HG03060 (cell line): ENCODE measurements around the gene CELF4.
A peak's percentile ranks its signal among the peaks of the same experiment; 100 is the strongest.

Experiments used
- ATAC-seq: cut with Tn5 transposase; IDR thresholded peaks from one replicate; pipeline ENCODE4 v1.9.1; 2021; ENCODE audit warnings: low read depth, moderate number of reproducible peaks; ENCODE audit not compliant: unreplicated experiment

Gene CELF4

GRCh38 chr18:37400802-37401201, 164.8 kb downstream of the CELF4 start:
- ATAC-seq = no peak

- ATAC-seq = no peak
Measured at GRCh38 chr18:37398248-37398920, 167.2 kb downstream of the CELF4 start.

DNA sequence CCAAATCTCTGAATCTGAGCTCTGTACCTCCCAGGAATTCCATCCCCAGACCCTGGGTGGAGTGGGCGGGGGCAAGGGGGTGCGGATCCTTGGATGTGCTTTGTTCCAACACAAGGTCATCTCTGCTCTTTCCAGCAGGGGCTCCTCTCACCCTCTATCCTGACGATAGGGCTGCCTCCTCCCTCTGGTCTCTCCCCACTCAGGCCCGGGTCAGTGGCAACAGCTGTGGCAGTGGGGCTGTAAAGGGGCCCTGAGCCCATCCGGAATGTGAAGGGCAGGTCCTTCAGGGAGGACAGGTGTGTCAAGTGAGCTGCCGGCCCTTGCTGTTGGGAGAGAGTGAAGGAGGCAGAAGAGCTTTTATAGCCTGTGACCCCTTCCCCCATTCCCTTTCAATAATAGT, 167.8 kb downstream of the CELF4 start:
- no peak for ATAC-seq

DNA sequence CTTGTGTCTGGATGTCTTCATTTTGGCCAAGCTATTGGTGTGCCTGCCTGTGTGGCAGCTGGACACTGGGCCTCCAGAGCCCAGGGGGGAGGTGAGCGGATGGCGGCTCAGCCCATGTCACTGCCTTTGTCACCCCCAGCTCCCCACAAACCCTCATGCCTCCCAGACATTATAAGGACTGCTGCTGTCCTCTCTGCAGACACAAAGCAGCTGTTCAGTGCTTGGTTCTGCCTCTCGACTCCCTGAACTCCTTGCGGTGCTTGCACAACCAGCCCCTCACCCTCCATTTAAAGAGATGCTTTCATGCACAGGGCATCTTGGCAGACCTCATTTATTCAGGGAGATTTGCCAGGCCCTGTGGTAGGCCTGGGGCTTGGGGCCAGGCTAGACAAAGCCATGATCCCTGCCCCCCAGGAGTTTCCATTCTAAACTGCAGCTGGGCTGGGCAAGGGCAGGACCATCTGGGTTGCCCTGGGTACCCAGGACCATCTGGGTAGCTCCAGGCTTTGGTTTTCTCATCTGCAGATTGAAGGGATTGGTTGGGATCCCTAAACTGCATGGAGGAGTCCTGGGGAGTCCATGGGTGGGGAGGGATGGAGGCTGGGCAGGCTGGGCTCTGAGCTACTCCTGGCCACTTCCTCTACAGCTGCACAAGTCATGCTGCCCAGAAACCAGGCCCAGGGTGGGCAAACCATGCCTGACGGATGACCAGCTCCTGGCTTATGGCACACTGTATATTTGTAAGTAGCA, 168.5 kb downstream of the CELF4 start:
- no peak for ATAC-seq

- ATAC-seq = no peak
Measured at GRCh38 chr18:37395631-37396030, 170.0 kb downstream of the CELF4 start.

DNA sequence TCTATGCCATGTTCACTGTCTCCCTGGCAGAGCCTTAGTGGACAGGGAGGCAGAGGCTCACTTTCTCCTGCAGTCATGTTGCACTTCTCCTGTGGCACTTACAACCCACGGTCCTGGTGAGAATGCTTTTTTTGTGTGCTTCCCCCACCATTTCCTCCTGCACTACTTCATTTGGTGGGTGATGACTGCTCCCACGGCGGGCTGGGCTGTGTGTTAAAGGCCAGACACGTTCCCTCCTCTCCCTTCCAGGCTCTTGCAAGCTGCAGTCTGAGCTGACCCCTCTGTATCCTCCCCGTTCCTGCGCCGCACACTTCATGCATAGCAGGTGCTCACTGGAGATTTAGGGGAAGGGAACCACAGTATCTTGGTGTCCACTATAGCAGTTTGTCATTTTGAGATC, 170.5 kb downstream of the CELF4 start:
- ATAC-seq = no peak

GRCh38 chr18:37394610-37394965, 171.0 kb downstream of the CELF4 start:
- no peak for ATAC-seq

DNA sequence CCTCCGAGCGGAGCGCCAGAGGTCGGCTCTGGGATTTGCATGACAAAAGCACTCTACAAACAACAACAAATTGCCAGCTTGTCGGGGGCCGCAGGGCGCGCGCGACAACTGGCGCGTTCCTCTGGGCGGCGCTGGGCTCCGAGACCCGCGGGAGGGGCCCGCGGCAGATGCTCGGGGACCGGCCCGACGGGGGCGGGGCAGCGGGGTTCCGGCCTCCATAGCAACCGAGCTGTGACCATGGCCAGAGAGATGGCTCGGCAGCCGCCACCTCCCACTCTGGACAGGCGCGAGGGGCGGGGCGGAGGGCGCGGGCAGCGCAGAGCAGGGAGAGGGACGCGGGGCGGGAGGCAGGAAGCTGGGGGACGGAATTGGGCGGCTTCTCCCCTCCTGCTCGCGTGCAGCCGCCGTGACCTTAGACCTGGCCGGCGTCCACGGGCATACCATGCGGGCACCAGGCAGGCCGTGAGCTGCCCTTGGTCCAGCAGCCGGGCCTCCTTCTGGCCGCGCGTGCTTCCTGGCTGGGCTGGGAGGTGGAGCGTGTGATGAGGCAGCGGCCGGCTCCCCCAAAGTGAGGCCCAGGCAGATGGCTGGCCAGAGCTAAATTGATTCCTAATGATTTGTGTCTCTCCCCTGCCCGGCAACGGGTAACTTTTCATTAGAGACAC, 171.5 kb downstream of the CELF4 start:
- no peak for ATAC-seq

DNA sequence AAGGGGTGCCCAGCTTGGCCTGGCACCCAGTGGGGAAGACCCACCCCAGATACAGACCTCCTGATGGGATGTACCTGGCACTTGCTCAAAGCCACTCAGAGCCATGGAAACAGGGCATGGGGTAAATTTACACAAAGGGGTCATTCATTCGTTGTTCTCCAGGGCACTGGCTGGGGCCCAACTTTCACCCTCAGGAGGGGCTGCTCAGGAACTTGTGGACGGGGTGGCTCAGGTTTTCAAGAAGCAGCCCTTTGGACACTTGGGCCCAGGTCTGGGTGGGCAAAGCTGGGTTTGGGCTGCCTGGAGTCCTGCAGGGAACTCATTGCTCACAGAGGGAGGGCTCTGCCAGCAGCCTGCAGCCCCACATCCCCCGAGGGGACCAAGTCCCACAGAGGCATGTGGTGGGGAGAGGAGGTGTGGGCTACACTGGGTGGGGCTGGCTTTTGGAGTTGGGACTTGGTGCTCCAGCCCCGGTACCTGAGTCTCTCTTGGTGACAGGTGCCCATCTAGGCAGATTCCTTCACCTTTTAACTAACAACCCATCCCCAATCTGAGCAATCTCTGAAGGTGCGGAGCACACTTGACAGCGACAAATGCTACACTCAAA, 172.3 kb downstream of the CELF4 start:
- no peak for ATAC-seq

GRCh38 chr18:37392648-37393047, 172.9 kb downstream of the CELF4 start:
- ATAC-seq = no peak

DNA sequence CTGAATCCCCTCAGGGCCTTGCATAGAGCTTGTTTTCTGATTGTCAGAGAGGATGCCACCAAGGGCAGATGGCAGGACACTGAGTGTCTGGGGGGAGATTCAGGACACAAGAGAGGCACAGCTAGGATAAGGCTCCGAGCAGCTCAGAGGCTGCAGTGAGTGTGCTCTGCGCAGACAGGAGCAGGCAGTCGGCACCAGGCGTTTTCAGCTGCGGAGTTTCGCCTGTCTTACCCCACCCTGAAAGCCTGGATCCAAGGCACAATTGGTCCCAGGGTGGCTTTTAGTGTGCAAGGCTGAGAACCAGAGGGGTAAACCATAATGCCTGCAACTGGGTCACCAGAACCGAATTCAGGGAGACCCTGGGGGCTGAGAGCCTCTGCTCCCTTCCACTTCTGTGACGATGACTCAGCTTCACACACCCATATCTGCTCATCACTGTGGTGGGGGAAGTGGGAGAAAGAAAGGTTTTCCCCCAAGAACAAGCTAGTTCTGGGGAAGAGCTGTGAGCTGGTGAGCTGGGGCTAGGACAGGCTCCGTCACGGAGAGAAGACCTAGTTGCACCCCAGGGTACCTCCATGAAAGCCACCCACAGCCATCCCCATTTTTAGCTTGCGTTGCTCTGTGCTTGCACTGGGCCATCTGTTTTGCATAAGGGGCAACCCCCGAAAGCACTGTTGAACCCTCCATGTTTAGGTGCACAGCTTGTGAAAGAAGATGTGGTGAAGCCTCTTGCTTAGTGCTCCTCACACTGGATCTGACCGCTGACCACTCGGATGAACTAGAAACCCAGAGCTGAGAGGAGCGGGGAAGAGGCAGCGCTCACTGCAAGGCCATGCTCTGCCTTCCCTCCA, 173.7 kb downstream of the CELF4 start:
- peak; percentile 64 for ATAC-seq

- ATAC-seq = no peak
Measured at GRCh38 chr18:37391156-37391555, 174.4 kb downstream of the CELF4 start.

- no peak for ATAC-seq
Measured at GRCh38 chr18:37390687-37391086, 174.9 kb downstream of the CELF4 start.

- no peak for ATAC-seq
Measured at GRCh38 chr18:37389684-37390368, 175.8 kb downstream of the CELF4 start.

DNA sequence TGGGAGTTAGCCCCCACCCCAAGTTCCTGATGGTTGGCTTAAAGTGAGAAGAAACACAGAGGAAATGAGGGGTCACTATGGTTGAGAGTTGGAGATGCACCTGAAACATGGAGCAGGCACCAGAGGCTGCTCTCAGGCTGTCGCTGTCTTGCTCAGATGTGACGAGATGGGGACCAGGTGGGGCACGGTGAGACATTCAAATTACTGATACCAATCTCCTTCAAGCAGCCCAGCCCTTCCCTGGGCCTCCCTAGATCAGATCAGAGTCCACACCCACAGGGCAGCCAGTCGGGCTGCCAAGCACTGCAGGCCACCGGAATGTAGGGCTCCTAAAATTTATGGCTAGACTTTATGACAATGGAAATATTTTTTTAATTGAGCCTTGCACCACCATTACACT, 176.6 kb downstream of the CELF4 start:
- no peak for ATAC-seq

DNA sequence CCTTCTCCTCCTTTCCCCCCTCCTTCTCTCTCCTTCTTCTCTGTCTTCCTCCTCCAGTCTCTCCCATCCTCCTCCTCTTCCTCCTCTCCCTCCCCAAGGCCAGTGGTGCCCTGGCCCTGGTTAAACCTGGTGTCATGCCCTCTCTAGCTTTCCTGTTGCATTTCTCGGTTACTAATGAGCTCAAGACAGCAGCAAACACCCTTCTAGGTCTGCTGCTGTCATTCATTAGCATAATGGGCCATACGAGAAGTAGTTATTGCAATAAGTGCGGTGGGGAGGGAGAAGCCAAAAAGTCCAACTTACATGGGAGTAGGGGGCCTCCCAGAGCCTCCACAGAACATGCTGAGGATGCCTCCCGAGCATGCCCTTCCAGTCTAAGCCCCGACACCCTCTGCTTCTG, 177.2 kb downstream of the CELF4 start:
- no peak for ATAC-seq

GRCh38 chr18:37385846-37386778, 179.5 kb downstream of the CELF4 start:
- no peak for ATAC-seq

GRCh38 chr18:37383846-37384595, 181.6 kb downstream of the CELF4 start:
- ATAC-seq = no peak
